BJ (cell line): ENCODE measurements around the gene ST3GAL3. TPM values are rescaled to one million over a fixed set of nuclear protein-coding genes. Genes with fewer than 3 reads are reported as not detected.

ENCODE experiments used
- CTCF ChIA-PET: fragments of 350-600 bp; formaldehyde crosslinking; extraction: SDS; loops from one replicate; lab custom pipeline; 2021; ENCODE audit warnings: antibody characterized with exemption, inconsistent platforms; lab: Yijun Ruan, JAX
- POLR2A ChIA-PET: fragments of 300-600 bp; sonication (Branson Sonifier 250); formaldehyde crosslinking; extraction: SDS; loops from one replicate; lab custom pipeline; 2021; ENCODE audit warnings: antibody characterized with exemption; lab: Charles Lee
- DNase-seq: peaks from one replicate; pipeline ENCODE4 v3.0.0-alpha.2; 2011; ENCODE audit warnings: low read depth
- H3K27me3 ChIP-seq: 2 replicates; pipeline ENCODE4 v1.6.0; 2011; ENCODE audit warnings: low read length; ENCODE audit not compliant: control insufficient read depth, insufficient read depth
- H3K36me3 ChIP-seq: 2 replicates; pipeline ENCODE4 v1.5.1; 2011; ENCODE audit warnings: low read length; ENCODE audit not compliant: control insufficient read depth, insufficient read depth
- H3K4me3 ChIP-seq: 2 replicates; pipeline ENCODE4 v1.5.1; 2011; ENCODE audit warnings: low read depth, mild to moderate bottlenecking, control low read depth, low read length
- CTCF ChIP-seq: IDR thresholded peaks from 2 replicates; pipeline ENCODE4 v1.5.1; 2011; ENCODE audit warnings: low read depth, mild to moderate bottlenecking, control low read depth, inconsistent platforms, low read length, moderate library complexity; ENCODE audit not compliant: insufficient read depth
- polyA plus RNA-seq: library from polyadenylated mRNA; depleted of rRNA; stranded (reverse); fragments of >200 nt; gene quantifications from 2 replicates; pipeline ENCODE4 v1.2.3, GENCODE V29; 2011

Gene ST3GAL3
- polyA plus RNA-seq, 1 experiment: 24.2 TPM

DNA sequence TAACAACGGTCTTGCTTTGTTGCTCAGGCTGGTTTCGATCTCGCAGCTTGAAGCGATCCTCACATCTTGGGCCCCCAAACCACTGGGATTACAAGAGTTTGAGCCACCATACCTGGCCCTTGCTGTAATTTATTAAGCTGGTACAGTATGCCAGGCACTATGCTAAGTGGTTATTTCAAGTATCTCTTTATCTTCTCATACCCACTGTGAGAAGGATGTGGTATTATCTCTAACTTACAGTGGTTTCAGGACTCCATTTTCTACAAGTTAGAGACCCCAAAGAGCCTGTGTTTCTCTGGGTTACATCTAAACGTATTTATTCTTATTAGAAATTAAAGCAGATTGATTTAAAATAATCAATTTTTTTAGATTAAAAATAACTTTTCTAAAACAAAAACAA is 8.1 kb upstream of the ST3GAL3 start:
- Histone ChIP-seq H3K4me3 (no peak overlapping the region), H3K27me3 (no peaks in the 10 kb centered on the region), H3K36me3 (peaks cover 33% of the 10 kb centered on the region)
- ChIA-PET CTCF (no interaction called here), POLR2A (no interaction called here)
- DNase-seq: no peak
- no peak for TF ChIP-seq CTCF

DNA sequence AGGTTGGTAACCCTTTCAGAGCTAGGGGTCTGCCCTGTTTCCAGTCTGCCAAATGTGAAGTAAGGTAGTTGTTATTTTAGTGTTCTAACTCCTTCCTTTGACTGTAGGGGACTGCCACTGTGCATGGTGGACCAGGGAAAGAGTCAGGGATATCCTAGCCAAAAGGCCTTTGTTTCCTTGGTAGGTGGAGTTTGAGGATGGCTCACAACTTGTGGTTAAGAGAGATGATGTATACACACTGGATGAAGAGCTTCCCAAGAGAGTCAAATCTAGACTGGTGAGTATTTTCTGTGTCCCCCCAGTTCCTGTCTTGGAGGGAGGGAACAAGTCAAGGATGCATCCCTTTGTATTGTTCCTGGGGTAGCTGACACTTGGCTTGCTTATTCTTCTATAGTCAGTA is 3.5 kb upstream of the ST3GAL3 start:
- CTCF ChIA-PET: interaction anchor here (0.6 to 0.8 kb wide), 3 partner anchors 9 to 253 kb away, joined by 3 to 4 read pairs (median 3); no protein-coding TSS in a partner anchor
- no peak for TF ChIP-seq CTCF
- POLR2A ChIA-PET: no interaction called here

DNA sequence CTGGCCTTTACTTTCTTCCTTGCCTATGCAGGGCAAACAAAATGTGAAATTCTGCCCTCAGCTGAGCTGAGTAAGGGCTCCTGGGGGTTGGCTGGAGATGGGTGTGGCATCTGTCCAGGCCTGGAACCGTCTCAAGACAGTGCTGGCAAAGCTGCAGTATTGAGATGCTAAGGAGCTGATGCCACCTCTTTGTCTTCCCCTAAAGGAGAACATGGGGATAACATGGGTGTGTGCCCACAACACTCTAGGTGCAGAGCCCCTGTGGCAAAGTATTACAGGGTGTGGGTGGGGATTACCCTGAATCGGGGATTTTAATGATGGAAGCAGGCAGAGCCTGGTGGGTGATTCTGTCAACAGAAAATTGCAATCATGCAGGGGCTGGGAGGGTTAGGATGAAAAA is 2.5 kb upstream of the ST3GAL3 start:
- H3K36me3 ChIP-seq: peaks cover 14% of the 10 kb centered on the region
- POLR2A ChIA-PET: no interaction called here

More for the DNA sequence above, 3.5 kb upstream of the ST3GAL3 start:
- Histone ChIP-seq H3K4me3 (no peak overlapping the region), H3K36me3 (peaks cover 16% of the 10 kb centered on the region), H3K27me3 (no peaks in the 10 kb centered on the region)
- DNase-seq: no peak

DNA sequence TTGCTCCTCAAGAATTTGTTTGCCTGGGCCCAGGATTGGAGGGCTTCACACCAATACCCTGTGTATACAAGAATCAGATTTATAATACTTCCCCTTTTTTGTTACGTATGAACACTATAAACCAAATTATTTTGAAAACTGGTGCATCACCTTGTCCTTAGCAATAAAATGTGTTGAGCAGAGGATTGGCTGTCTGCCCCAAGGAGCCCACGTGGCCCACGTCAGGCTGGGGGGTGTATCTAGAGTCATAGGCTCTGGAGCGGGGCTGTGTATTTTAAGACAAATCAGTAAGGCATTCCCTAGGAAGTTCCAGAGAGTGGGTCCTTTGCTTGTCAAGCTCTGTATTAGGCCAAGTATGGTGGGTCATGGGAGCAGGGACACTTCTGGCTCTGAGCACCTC is 2.0 kb upstream of the ST3GAL3 start:
- TF ChIP-seq CTCF: no peak
- no peak for DNase-seq
- POLR2A ChIA-PET: no interaction called here
- Histone ChIP-seq H3K36me3 (peaks cover 14% of the 10 kb centered on the region), H3K27me3 (no peaks in the 10 kb centered on the region), H3K4me3 (no peak overlapping the region)
- CTCF ChIA-PET: no interaction called here

More for the DNA sequence above, 2.5 kb upstream of the ST3GAL3 start:
- no peak; the same call in 1 of the 2 replicates for TF ChIP-seq CTCF
- CTCF ChIA-PET: interaction anchor here (0.8 kb wide), 1 partner anchor 230 kb away, joined by 4 read pairs; no protein-coding TSS in a partner anchor
- Histone ChIP-seq H3K4me3 (no peak overlapping the region), H3K27me3 (no peaks in the 10 kb centered on the region)
- DNase-seq: no peak

GRCh38 chr1:43705982-43706597 is 1.2 kb upstream of the ST3GAL3 start:
- no peak for DNase-seq
- H3K4me3 ChIP-seq: no peak overlapping the region
- ChIA-PET CTCF (interaction anchor here (0.6 to 0.9 kb wide), 2 partner anchors 229 to 296 kb away, joined by 3 to 4 read pairs; no protein-coding TSS in a partner anchor), POLR2A (no interaction called here)
- peaks cover 14% of the 10 kb centered on the region for H3K36me3 ChIP-seq
- no peaks in the 10 kb centered on the region for H3K27me3 ChIP-seq
- TF ChIP-seq CTCF: no peak
